Middle frontal gyrus (tissue), 1 donor: Measurements from ENCODE around the gene ALG2.

Source experiments
- DNase-seq: peaks from one replicate; pipeline ENCODE4 v3.0.0-alpha.2; 2015; ENCODE audit warnings: low spot score; ENCODE audit errors: extremely low spot score

ALG2 gene

GRCh38 chr9:99221621-99222415 is at the start of gene ALG2, which contains the start of gene SEC61B:
Gene ALG2 (minus strand): TSS chr9:99221942. CDS start chr9:99221894, 48 bp downstream.
Gene SEC61B (plus strand): TSS chr9:99222282. CDS start chr9:99222364, 82 bp downstream.
- DNase-seq, result peak; percentile 92

- DNase-seq, result no peak
These were observed 48.7 kb upstream of the ALG2 start for GRCh38 chr9:99270491-99270890.

GRCh38 chr9:99269416-99269815 is 47.7 kb upstream of the ALG2 start:
- no peak for DNase-seq

GRCh38 chr9:99266255-99267023 is 44.7 kb upstream of the ALG2 start:
- DNase-seq, result peak; percentile 69

- no peak for DNase-seq
These were observed 43.9 kb upstream of the ALG2 start for GRCh38 chr9:99265691-99266090.

- no peak for DNase-seq
These were observed 42.4 kb upstream of the ALG2 start for GRCh38 chr9:99264070-99264680.

- no peak for DNase-seq
These were observed 41.2 kb upstream of the ALG2 start for GRCh38 chr9:99262949-99263418.

GRCh38 chr9:99261923-99262322 is 40.2 kb upstream of the ALG2 start:
- no peak for DNase-seq

- peak; percentile 29 for DNase-seq
These were observed 37.6 kb upstream of the ALG2 start for GRCh38 chr9:99259231-99259918.

- no peak for DNase-seq
These were observed 36.1 kb upstream of the ALG2 start for GRCh38 chr9:99257723-99258389.

- DNase-seq, result no peak
These were observed 33.9 kb upstream of the ALG2 start for GRCh38 chr9:99255651-99256050.

- DNase-seq, result no peak
These were observed 32.2 kb upstream of the ALG2 start for GRCh38 chr9:99253772-99254431.

GRCh38 chr9:99253134-99253533 is 31.4 kb upstream of the ALG2 start:
- no peak for DNase-seq

GRCh38 chr9:99251157-99251556 is 29.4 kb upstream of the ALG2 start:
- DNase-seq, result no peak

- DNase-seq, result no peak
These were observed 27.9 kb upstream of the ALG2 start for GRCh38 chr9:99249619-99250018.

- no peak for DNase-seq
These were observed 22.9 kb upstream of the ALG2 start for GRCh38 chr9:99244344-99245260.

GRCh38 chr9:99241106-99241505 is 19.4 kb upstream of the ALG2 start:
- DNase-seq, result no peak

- no peak for DNase-seq
These were observed 17.8 kb upstream of the ALG2 start for GRCh38 chr9:99239341-99240060.

- no peak for DNase-seq
These were observed 16.6 kb upstream of the ALG2 start for GRCh38 chr9:99238331-99238730.
